Trophoblast cell (in vitro differentiated cells and primary cell): ENCODE results near the gene C9orf72.

Source experiments
- DNase-seq, 2 donors: peaks; one replicate each; pipeline ENCODE4 v3.0.0-alpha.2; 2016
- H2AFZ ChIP-seq: 2 replicates; pipeline ENCODE4 v1.6.1; 2013; ENCODE audit warnings: low read length, moderate library complexity, mild to moderate bottlenecking; ENCODE audit not compliant: insufficient read depth, poor library complexity
- H2AK5ac ChIP-seq: 2 replicates; pipeline ENCODE4 v1.6.1; 2013; ENCODE audit warnings: mild to moderate bottlenecking, low read length
- H2BK120ac ChIP-seq: 2 replicates; pipeline ENCODE4 v1.6.1; 2013; ENCODE audit warnings: low read length, mild to moderate bottlenecking, moderate library complexity; ENCODE audit not compliant: insufficient read depth, poor library complexity
- H2BK12ac ChIP-seq: 2 replicates; pipeline ENCODE4 v1.6.1; 2013; ENCODE audit warnings: mild to moderate bottlenecking, low read length, moderate library complexity
- H2BK5ac ChIP-seq: 2 replicates; pipeline ENCODE4 v1.6.1; 2013; ENCODE audit warnings: low read length, low read depth, moderate library complexity, mild to moderate bottlenecking; ENCODE audit not compliant: poor library complexity
- H3K14ac ChIP-seq: 2 replicates; pipeline ENCODE4 v1.6.1; 2013; ENCODE audit warnings: mild to moderate bottlenecking, low read length
- H3K18ac ChIP-seq: 2 replicates; pipeline ENCODE4 v1.6.1; 2013; ENCODE audit warnings: mild to moderate bottlenecking, low read length
- H3K23ac ChIP-seq: 2 replicates; pipeline ENCODE4 v1.6.1; 2013; ENCODE audit warnings: low read length
- H3K27ac ChIP-seq: 2 replicates; pipeline ENCODE4 v1.5.1; 2013; ENCODE audit warnings: low read depth, mild to moderate bottlenecking, inconsistent platforms, low read length, moderate library complexity
- H3K27me3 ChIP-seq: 2 replicates; pipeline ENCODE4 v1.6.1; 2013; ENCODE audit warnings: inconsistent platforms, mild to moderate bottlenecking, low read length, moderate library complexity; ENCODE audit not compliant: insufficient read depth
- H3K36me3 ChIP-seq, 2 experiments: 1 replicate in 1 of 2; 2 replicates in 1 of 2; pipeline ENCODE4 v1.6.1; 2013; ENCODE audit warnings: low read length in 2 of 2, mild to moderate bottlenecking in 2 of 2, moderate library complexity in 1 of 2; ENCODE audit not compliant: insufficient read depth in 2 of 2, control insufficient read depth in 1 of 2
- H3K4ac ChIP-seq: 2 replicates; pipeline ENCODE4 v1.6.1; 2013; ENCODE audit warnings: low read depth, mild to moderate bottlenecking, low read length, moderate library complexity
- H3K4me1 ChIP-seq, 2 experiments: 1 replicate in 1 of 2; 2 replicates in 1 of 2; pipeline ENCODE4 v1.6.1; 2013; ENCODE audit warnings: low read length in 2 of 2, mild to moderate bottlenecking in 2 of 2, moderate library complexity in 1 of 2; ENCODE audit not compliant: insufficient read depth in 2 of 2, control insufficient read depth in 1 of 2
- H3K4me2 ChIP-seq: 2 replicates; pipeline ENCODE4 v1.6.1; 2013; ENCODE audit warnings: inconsistent platforms, mild to moderate bottlenecking, low read length, moderate library complexity
- H3K4me3 ChIP-seq: 2 replicates; pipeline ENCODE4 v1.5.1; 2013; ENCODE audit warnings: mild to moderate bottlenecking, low read depth, low read length, inconsistent platforms
- H3K79me1 ChIP-seq: one replicate; pipeline ENCODE4 v1.6.1; 2013; ENCODE audit warnings: low read length
- H3K79me2 ChIP-seq: 2 replicates; pipeline ENCODE4 v1.6.1; 2013; ENCODE audit warnings: low read length, mild to moderate bottlenecking; ENCODE audit not compliant: control insufficient read depth, insufficient read depth, poor library complexity
- H3K9ac ChIP-seq: 2 replicates; pipeline ENCODE4 v1.6.1; 2013; ENCODE audit warnings: mild to moderate bottlenecking, low read length
- H3K9me3 ChIP-seq: 2 replicates; pipeline ENCODE4 v1.6.1; 2013; ENCODE audit warnings: low read depth, mild to moderate bottlenecking, control low read depth, inconsistent platforms, low read length; ENCODE audit not compliant: insufficient read depth
- H4K12ac ChIP-seq: 2 replicates; pipeline ENCODE4 v1.6.1; 2013; ENCODE audit warnings: low read depth, mild to moderate bottlenecking, low read length, moderate library complexity
- H4K8ac ChIP-seq: 2 replicates; pipeline ENCODE4 v1.6.1; 2013; ENCODE audit warnings: low read depth, mild to moderate bottlenecking, low read length, moderate library complexity
- H4K91ac ChIP-seq: one replicate; pipeline ENCODE4 v1.6.1; 2013; ENCODE audit warnings: low read depth, mild to moderate bottlenecking, low read length, moderate library complexity
- WGBS: extraction: QIAGEN DNeasy Blood & Tissue Kit; methylation state at CpG from one replicate; pipeline ENCODE4 v1.1.7; 2013; ENCODE audit warnings: missing lambda C conversion rate; ENCODE audit not compliant: insufficient read length, insufficient coverage; ENCODE audit errors: extremely low coverage; 5-methylcytosine and 5-hydroxymethylcytosine counted together

C9orf72 gene

GRCh38 chr9:27537027-27537435 lies 36.2 kb downstream of the C9orf72 start:
- H2BK5ac ChIP-seq = no peak overlapping the region
- H4K8ac ChIP-seq = no peak overlapping the region
- DNase-seq = peak in 1 of 2 donors; percentile 12
- H3K36me3 ChIP-seq = no peaks in the 10 kb centered on the region
- H2BK120ac ChIP-seq = no peak overlapping the region
- no peaks in the 10 kb centered on the region for H3K27me3 ChIP-seq
- H3K9me3 ChIP-seq = no peaks in the 10 kb centered on the region
- H3K79me2 ChIP-seq = no peaks in the 10 kb centered on the region
- WGBS = no CpG with 5 or more reads among the region's 7 CpGs
- H2AFZ ChIP-seq = no peak overlapping the region
- no peak overlapping the region for H3K4ac ChIP-seq
- H3K4me1 ChIP-seq = peaks cover 3 to 11% of the 10 kb centered on the region in 2 experiments
- H4K91ac ChIP-seq = no peak overlapping the region
- H4K12ac ChIP-seq = no peak overlapping the region
- no peak overlapping the region for H2AK5ac ChIP-seq
- H3K14ac ChIP-seq = no peak overlapping the region
- H2BK12ac ChIP-seq = no peak overlapping the region
- H3K23ac ChIP-seq = no peak overlapping the region
- no peak overlapping the region for H3K9ac ChIP-seq
- no peaks in the 10 kb centered on the region for H3K79me1 ChIP-seq
- no peak overlapping the region for H3K4me3 ChIP-seq
- H3K27ac ChIP-seq = no peak overlapping the region
- H3K4me2 ChIP-seq = no peak overlapping the region
- H3K18ac ChIP-seq = no peak overlapping the region

GRCh38 chr9:27536168-27536567 lies 37.1 kb downstream of the C9orf72 start:
- Histone ChIP-seq H4K8ac (no peak overlapping the region), H3K4me3 (no peak overlapping the region), H2BK12ac (no peak overlapping the region), H3K79me2 (no peaks in the 10 kb centered on the region), H4K12ac (no peak overlapping the region), H3K79me1 (no peaks in the 10 kb centered on the region), H2BK5ac (no peak overlapping the region), H3K4me1 (peaks cover 3 to 11% of the 10 kb centered on the region in 2 experiments), H3K14ac (no peak overlapping the region), H3K4me2 (no peak overlapping the region), H3K36me3 (no peaks in the 10 kb centered on the region), H3K18ac (no peak overlapping the region), H2BK120ac (no peak overlapping the region), H3K27me3 (no peaks in the 10 kb centered on the region), H2AFZ (no peak overlapping the region), H3K23ac (no peak overlapping the region), H4K91ac (no peak overlapping the region), H3K9ac (no peak overlapping the region), H3K4ac (no peak overlapping the region), H2AK5ac (no peak overlapping the region), H3K9me3 (no peaks in the 10 kb centered on the region), H3K27ac (no peak overlapping the region)
- no peak for DNase-seq
- no CpG with 5 or more reads among the region's 3 CpGs for WGBS

- H3K23ac ChIP-seq = no peak overlapping the region
- H3K4ac ChIP-seq = no peak overlapping the region
- H3K79me2 ChIP-seq = no peaks in the 10 kb centered on the region
- no peak overlapping the region for H3K14ac ChIP-seq
- no peak overlapping the region for H4K12ac ChIP-seq
- H3K27ac ChIP-seq = no peak overlapping the region
- H3K79me1 ChIP-seq = no peaks in the 10 kb centered on the region
- no peaks in the 10 kb centered on the region for H3K9me3 ChIP-seq
- H2BK120ac ChIP-seq = no peak overlapping the region
- H2BK5ac ChIP-seq = no peak overlapping the region
- H2AFZ ChIP-seq = no peak overlapping the region
- no CpG with 5 or more reads among the region's 3 CpGs for WGBS
- H3K4me3 ChIP-seq = no peak overlapping the region
- H2BK12ac ChIP-seq = no peak overlapping the region
- no peak overlapping the region for H3K18ac ChIP-seq
- H3K4me1 ChIP-seq = peaks cover 3 to 13% of the 10 kb centered on the region in 2 experiments
- DNase-seq = peak; percentile 12 to 52
- no peaks in the 10 kb centered on the region for H3K27me3 ChIP-seq
- no peaks in the 10 kb centered on the region for H3K36me3 ChIP-seq
- no peak overlapping the region for H3K9ac ChIP-seq
- no peak overlapping the region for H3K4me2 ChIP-seq
- no peak overlapping the region for H4K8ac ChIP-seq
- no peak overlapping the region for H2AK5ac ChIP-seq
- no peak overlapping the region for H4K91ac ChIP-seq
Measured at GRCh38 chr9:27535701-27536118, 37.6 kb downstream of the C9orf72 start.

- peaks cover 5 to 17% of the 10 kb centered on the region in 2 experiments for H3K4me1 ChIP-seq
- no peak overlapping the region for H4K12ac ChIP-seq
- H3K4ac ChIP-seq = no peak overlapping the region
- no peak for DNase-seq
- peaks cover 2% of the 10 kb centered on the region for H3K79me1 ChIP-seq
- H3K9me3 ChIP-seq = no peaks in the 10 kb centered on the region
- H3K4me3 ChIP-seq = no peak overlapping the region
- H3K14ac ChIP-seq = no peak overlapping the region
- H3K23ac ChIP-seq = no peak overlapping the region
- no peak overlapping the region for H2BK12ac ChIP-seq
- no peak overlapping the region for H4K91ac ChIP-seq
- H2BK5ac ChIP-seq = no peak overlapping the region
- H3K4me2 ChIP-seq = no peak overlapping the region
- WGBS = no CpG with 5 or more reads among the region's 3 CpGs
- no peaks in the 10 kb centered on the region for H3K36me3 ChIP-seq
- H4K8ac ChIP-seq = no peak overlapping the region
- H3K79me2 ChIP-seq = no peaks in the 10 kb centered on the region
- no peak overlapping the region for H2AK5ac ChIP-seq
- no peak overlapping the region for H3K9ac ChIP-seq
- H3K27ac ChIP-seq = no peak overlapping the region
- H2AFZ ChIP-seq = no peak overlapping the region
- H3K18ac ChIP-seq = no peak overlapping the region
- no peaks in the 10 kb centered on the region for H3K27me3 ChIP-seq
- H2BK120ac ChIP-seq = no peak overlapping the region
Measured at GRCh38 chr9:27534658-27535209, 38.5 kb downstream of the C9orf72 start.
